22Rv1 (cell line): ENCODE measurements around the gene IL13RA2.

Experiments used
- ZFX ChIP-seq: fragments of 450-650 bp; IDR thresholded peaks from 2 replicates; pipeline ENCODE4 v1.6.1; 2017; ENCODE audit warnings: antibody characterized with exemption, borderline replicate concordance
- TF ChIP-seq, protein P1 (sequence below): fragments of 450-650 bp; IDR thresholded peaks from 2 replicates; pipeline ENCODE4 v1.5.1; 2017; ENCODE audit warnings: mild to moderate bottlenecking

DNA sequence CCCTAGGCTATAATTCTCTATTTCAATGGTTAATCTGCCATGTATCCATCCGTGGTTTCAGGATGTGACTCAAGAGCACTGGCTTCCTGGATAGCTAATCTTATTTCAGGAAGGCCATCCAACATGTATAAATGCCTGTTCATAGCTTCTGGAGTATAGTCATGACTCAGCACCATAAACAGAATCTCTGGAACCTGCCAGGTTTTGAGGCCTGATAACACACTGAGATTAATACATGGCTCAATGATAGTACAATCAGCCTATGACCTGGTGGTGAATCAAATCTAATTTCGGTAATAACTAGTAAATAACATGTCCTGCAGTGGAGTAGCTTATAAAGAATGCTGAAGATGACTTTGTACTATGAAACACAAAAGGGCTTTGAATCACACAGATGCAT lies 5.7 kb upstream of the IL13RA2 start:
- TF ChIP-seq, protein P1, sequence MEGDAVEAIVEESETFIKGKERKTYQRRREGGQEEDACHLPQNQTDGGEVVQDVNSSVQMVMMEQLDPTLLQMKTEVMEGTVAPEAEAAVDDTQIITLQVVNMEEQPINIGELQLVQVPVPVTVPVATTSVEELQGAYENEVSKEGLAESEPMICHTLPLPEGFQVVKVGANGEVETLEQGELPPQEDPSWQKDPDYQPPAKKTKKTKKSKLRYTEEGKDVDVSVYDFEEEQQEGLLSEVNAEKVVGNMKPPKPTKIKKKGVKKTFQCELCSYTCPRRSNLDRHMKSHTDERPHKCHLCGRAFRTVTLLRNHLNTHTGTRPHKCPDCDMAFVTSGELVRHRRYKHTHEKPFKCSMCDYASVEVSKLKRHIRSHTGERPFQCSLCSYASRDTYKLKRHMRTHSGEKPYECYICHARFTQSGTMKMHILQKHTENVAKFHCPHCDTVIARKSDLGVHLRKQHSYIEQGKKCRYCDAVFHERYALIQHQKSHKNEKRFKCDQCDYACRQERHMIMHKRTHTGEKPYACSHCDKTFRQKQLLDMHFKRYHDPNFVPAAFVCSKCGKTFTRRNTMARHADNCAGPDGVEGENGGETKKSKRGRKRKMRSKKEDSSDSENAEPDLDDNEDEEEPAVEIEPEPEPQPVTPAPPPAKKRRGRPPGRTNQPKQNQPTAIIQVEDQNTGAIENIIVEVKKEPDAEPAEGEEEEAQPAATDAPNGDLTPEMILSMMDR: no peak
- no peak for TF ChIP-seq ZFX
